ENCODE results near the gene GPR37. TPM values are rescaled to one million over a fixed set of nuclear protein-coding genes. Genes with fewer than 3 reads are reported as not detected.

GPR37 gene
- total RNA-seq, 1 experiment from 2014 or later, result 1.6 TPM

DNA sequence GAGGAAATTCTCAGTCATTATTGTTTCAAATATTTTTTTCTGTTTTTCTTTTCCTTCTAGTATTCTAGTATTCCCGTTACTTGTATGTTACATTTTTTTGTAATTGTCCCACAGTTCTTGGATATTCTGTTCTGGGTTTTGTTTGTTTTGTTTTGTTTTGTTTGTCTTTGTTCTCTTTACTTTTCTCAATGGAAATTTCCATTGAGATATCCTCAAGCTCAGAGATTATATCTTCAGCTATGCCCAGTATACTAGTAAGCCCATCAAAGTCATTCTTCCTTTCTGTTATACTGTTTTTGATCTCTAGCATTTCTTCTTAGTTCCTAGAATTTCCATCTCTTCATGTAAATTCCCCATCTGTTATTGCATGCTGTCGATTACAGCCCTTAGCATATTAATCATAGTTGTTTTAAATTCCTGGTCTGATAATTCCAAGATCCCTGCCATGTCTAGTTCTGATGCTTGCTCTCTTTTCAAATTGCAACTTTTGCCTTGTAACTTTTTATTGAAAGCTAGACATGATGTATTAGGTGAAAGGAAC is 27.8 kb downstream of the GPR37 start:
- Mint-ChIP-seq H3K9me3 (no peaks in the 10 kb centered on the region), H3K4me3 (no peak overlapping the region), H3K27ac (no peak overlapping the region), H3K4me1 (peaks cover 6 to 9% of the 10 kb centered on the region in 2 experiments), H3K36me3 (ENCODE audit: insufficient read depth in 1 of 3, low read depth in 3 of 3) (no peaks in the 10 kb centered on the region; a peak in 1 of 7 replicates), H3K27me3 (ENCODE audit: low read depth) (no peaks in the 10 kb centered on the region)
- no peaks in the 10 kb centered on the region for H4K20me1 ChIP-seq (ENCODE audit: control insufficient read depth, insufficient read depth, insufficient read length)
- no peak overlapping the region for H3K9ac ChIP-seq (ENCODE audit: extremely low read depth, insufficient read length, low read length)
- TF ChIP-seq, protein P1, sequence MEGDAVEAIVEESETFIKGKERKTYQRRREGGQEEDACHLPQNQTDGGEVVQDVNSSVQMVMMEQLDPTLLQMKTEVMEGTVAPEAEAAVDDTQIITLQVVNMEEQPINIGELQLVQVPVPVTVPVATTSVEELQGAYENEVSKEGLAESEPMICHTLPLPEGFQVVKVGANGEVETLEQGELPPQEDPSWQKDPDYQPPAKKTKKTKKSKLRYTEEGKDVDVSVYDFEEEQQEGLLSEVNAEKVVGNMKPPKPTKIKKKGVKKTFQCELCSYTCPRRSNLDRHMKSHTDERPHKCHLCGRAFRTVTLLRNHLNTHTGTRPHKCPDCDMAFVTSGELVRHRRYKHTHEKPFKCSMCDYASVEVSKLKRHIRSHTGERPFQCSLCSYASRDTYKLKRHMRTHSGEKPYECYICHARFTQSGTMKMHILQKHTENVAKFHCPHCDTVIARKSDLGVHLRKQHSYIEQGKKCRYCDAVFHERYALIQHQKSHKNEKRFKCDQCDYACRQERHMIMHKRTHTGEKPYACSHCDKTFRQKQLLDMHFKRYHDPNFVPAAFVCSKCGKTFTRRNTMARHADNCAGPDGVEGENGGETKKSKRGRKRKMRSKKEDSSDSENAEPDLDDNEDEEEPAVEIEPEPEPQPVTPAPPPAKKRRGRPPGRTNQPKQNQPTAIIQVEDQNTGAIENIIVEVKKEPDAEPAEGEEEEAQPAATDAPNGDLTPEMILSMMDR (conservative IDR thresholded peaks at IDR 0.05), result no peak
- no peaks in the 10 kb centered on the region; the same call in 1 of the 2 replicates for H3K4me1 ChIP-seq (ENCODE audit: insufficient read depth, low read length)
- no peak overlapping the region for H2BK5ac ChIP-seq (ENCODE audit: insufficient read length, low read length)
- WGBS (ENCODE audit: extremely low coverage, insufficient read length, low lambda C conversion rate), result no CpG with 5 or more reads among the region's 2 CpGs
- no peaks in the 10 kb centered on the region for H3K23me2 ChIP-seq (ENCODE audit: insufficient read length, low read depth, low read length, poor library complexity, severe bottlenecking)
- H4K5ac ChIP-seq (ENCODE audit: insufficient read length, low read depth, low read length), result no peak overlapping the region
- no peak overlapping the region for H2BK12ac ChIP-seq (ENCODE audit: insufficient read length, low read depth, low read length)
- H2AK5ac ChIP-seq (ENCODE audit: insufficient read length, low read length), result no peak overlapping the region
- no peak overlapping the region for H3T11ph ChIP-seq (ENCODE audit: low read length)
- H3K27me3 ChIP-seq (ENCODE audit: insufficient read depth, low read length), result no peaks in the 10 kb centered on the region
- H3K4me2 ChIP-seq (ENCODE audit: insufficient read depth, insufficient read length, low read length), result no peak overlapping the region
- no peaks in the 10 kb centered on the region for H3K79me1 ChIP-seq (ENCODE audit: insufficient read depth, low read depth, low read length, poor library complexity, severe bottlenecking)
- H3K56ac ChIP-seq (ENCODE audit: insufficient read length, low read depth, low read length), result no peak overlapping the region
- H3K18ac ChIP-seq (ENCODE audit: insufficient read length, low read depth, low read length), result no peak overlapping the region
- no peak overlapping the region for H2BK15ac ChIP-seq (ENCODE audit: low read depth, low read length)
- DNase-seq, result no peak
- H4K8ac ChIP-seq (replicated peaks; ENCODE audit: insufficient read length, low read depth, low read length), result no peak overlapping the region
- H3K14ac ChIP-seq (ENCODE audit: insufficient read depth, low read length), result no peak overlapping the region
- H3K27ac ChIP-seq (ENCODE audit: insufficient read length, low read depth, low read length), result no peak overlapping the region
- no peak overlapping the region for H2BK20ac ChIP-seq (ENCODE audit: low read depth, low read length, poor library complexity, severe bottlenecking)
- H4K91ac ChIP-seq (ENCODE audit: insufficient read length, low read depth, low read length), result no peak overlapping the region
- H3K9me3 ChIP-seq (ENCODE audit: control insufficient read depth, low read depth, low read length), result no peaks in the 10 kb centered on the region
- H2BK120ac ChIP-seq (ENCODE audit: low read depth, low read length, poor library complexity, severe bottlenecking), result no peak overlapping the region
- H3K79me2 ChIP-seq (ENCODE audit: insufficient read depth, low read length), result no peaks in the 10 kb centered on the region
- H2AFZ ChIP-seq (ENCODE audit: low read length), result no peak overlapping the region
- H3K23ac ChIP-seq (ENCODE audit: insufficient read length, low read depth, low read length), result no peak overlapping the region
- no peak overlapping the region for H3K4ac ChIP-seq (ENCODE audit: low read depth, low read length)

Measured in H9 (cell line).